IPS DF 4.7 (cell line): ENCODE results near the gene SHISA6.

Source experiments
- DNase-seq: peaks from one replicate; pipeline ENCODE4 v3.0.0-alpha.2; 2013; ENCODE audit warnings: low spot score; ENCODE audit errors: extremely low read depth

The SHISA6 gene

DNA sequence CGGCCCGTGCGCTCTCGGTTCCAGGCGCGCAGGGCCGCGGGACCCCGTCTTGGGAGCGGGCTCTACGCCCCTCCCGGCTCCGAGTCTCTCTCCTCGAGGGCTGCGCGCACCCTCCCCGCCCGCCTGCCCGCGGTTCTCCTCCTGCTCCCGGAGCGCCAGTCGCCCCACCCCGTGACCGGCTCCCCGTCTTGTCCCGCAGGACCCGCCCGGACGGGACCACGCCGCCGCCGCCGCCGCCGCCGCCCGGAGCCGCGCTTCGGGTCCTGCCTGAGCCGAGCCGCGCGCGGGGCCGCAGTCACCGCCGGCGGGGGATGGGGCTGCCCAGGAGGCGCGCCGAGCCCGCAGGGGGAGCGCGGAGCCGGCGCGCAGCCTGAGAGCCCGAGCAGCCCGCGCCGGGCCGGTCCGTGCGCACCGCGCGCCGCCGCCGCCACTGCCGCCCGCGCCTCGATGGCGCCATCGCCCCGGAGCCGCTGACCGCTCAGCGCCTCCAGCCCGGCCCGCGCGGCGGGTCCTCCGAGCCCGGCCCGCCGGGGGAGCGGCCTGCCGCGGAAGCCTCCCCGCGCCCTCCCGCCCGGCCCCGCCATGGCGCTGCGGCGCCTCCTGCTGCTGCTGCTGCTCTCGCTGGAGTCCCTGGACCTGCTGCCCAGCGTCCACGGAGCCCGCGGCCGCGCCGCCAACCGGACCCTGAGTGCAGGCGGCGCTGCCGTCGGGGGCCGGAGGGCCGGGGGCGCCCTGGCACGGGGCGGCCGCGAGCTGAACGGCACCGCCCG lies at the start of gene SHISA6:
Gene SHISA6, plus strand, starts transcription at position 373 of the 770 bp plus-strand sequence.
- DNase-seq = no peak

DNA sequence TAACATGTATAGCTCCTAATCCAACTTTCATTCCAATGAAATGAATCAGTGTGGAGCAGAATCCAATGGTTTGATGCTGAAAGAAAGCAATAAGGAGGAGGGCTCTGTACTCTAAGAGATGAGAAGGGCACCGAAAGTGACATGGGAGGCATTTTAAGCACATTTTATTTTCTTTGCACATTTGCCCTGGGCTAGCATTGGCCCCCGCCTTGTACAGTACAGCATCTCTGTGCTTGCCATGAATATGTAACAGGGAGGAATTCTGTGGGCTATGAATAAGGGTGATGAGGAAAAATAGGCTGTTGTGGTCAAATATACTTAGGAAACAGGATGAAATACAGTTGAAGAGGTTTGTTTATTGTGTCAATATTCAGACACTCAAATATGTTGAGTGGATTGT lies 45.2 kb upstream of the SHISA6 start:
- no peak for DNase-seq

DNA sequence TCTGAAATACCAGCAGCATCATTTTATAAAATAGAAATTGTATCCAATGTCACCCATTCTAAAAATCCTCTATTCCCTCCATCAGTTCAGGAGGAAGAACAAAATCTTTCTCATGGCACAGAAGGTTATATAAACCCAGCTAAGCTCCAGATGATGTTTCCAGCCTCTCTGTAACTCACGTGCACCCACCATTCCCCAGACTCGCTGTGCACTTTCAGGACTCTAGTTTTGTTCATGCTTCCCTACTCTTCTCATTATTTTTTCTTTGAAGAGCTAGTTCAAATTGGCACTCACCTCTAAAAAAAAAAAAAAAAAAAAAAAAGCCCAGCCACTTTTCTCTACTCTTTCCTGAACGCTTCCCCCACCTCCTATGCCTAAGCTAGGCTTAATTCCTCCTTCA lies 36.0 kb upstream of the SHISA6 start:
- no peak for DNase-seq

- no peak for DNase-seq
Observed at GRCh38 chr17:11205659-11206058, 35.4 kb upstream of the SHISA6 start.

DNA sequence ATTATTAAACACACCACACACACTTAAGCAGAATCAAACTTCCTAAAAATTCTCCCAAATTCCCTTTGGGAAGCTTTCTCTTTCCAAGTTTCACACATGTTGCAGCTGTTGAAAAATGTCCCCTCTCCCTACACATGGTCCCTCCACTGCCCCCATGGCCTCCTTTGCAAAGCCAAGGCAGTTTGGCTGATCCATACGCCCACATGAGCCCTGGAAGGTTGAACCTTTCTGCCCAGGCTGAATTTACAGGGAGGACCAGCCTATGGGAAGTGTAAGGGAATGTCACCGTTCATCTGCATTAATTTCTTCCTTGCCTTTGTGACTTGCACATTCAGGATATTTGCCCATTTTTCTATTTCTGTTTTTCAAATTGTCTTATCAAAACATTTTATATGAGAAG lies 31.1 kb upstream of the SHISA6 start:
- DNase-seq = no peak

DNA sequence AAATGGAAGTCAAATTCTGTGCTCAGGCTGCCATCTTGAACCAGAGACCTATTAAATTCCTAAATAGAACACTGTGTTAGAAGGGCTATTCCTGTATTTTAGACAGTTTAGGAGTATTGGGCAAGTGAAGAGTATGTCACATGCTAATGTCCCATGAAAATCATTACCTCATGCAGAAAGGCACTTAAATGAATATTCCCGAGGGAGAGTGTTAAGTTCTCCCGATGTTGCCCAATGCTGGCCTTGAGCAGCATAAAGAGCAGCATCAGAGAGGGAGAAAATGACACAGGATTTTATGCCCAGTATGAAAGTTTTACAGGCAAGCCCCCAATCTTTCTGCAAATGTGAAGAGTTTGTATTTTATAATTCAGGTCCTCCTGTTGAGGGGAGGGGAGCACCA lies 28.2 kb upstream of the SHISA6 start:
- DNase-seq = no peak

DNA sequence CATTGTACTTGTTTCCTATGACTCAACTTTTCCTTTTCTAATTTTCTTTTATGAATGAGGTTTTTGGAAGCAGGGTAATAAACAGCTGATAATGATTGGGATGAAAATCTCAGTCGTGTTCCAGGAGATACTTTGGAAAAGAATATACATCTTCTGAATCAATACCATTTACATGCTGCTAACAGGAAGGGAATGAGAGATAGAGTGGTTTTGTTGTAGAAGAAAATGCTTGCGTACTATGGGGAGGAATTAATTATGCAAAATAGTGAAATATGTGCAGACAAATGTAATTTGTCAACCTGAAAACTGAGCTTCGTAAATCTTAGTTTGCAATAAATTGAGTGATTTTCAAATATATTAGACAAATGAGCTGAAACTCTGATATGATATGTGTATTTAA lies 24.0 kb upstream of the SHISA6 start:
- DNase-seq = no peak

- no peak for DNase-seq
Observed at GRCh38 chr17:11221196-11221595, 19.8 kb upstream of the SHISA6 start.

DNA sequence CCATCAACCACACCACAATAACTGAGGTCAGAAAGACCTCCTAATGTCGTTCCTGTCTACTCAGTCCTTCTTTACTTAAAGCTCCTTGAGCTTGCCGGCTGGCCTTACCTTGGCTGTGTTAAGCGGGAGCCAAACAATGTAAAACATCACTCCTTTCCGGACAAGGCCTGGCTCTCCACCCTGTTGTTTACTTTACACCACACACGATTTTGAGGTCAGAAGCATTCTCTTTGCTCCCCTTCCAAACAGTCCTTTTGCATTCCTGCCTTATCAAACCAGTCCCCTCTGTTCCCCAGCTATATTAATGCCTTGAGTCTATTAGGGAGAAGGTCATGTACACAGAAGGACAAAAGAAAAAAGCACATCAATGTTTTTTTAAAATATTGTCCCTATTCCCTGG lies 19.3 kb upstream of the SHISA6 start:
- no peak for DNase-seq

DNA sequence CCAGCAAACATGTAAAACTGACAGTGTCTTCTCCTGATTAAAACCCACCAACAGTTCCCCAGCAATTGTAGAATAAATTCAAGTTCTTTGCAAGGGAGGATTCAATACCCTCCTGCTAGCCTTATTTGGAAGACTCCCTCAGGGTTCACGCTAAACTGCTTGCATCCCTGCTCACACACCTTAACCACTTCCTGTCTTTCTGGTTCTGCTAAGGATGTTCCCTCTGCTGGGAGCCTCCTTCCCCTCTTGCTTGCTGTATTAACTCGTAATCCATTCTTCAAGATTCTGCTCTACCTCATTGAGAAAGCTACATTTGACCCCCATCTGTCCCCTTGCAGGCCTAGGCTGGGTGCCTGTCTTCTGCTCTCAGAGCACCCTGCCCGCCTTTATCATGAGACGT lies 2.3 kb upstream of the SHISA6 start:
- DNase-seq = no peak

DNA sequence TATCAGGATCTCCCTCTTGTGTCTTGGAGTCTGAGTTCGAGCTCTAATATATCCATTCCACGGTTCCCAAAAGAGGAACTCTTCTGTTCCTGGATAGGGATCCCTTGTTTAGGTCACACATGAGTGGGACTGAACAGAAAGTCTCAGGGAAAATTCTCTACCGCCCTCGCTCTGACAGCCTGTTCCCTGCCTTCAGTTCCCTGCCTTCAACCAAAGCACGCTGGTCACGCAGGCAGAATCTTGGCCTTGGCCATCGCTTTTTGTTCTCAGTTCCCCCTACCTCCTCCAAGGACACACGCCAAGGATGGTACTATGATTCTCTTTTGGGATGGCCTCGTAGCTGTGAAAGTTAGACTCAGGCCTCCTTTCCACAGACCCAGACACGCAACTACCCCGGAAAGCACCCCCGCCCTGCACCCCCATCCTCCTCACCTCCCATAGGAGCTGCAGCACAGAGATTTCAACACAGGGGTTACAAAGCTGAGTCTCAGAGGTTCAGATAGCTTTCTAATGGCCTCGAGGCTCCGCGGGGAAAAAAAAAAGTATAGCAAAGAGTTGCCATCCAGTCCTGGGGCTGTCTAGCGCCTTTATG lies 1.5 kb upstream of the SHISA6 start:
- no peak for DNase-seq

DNA sequence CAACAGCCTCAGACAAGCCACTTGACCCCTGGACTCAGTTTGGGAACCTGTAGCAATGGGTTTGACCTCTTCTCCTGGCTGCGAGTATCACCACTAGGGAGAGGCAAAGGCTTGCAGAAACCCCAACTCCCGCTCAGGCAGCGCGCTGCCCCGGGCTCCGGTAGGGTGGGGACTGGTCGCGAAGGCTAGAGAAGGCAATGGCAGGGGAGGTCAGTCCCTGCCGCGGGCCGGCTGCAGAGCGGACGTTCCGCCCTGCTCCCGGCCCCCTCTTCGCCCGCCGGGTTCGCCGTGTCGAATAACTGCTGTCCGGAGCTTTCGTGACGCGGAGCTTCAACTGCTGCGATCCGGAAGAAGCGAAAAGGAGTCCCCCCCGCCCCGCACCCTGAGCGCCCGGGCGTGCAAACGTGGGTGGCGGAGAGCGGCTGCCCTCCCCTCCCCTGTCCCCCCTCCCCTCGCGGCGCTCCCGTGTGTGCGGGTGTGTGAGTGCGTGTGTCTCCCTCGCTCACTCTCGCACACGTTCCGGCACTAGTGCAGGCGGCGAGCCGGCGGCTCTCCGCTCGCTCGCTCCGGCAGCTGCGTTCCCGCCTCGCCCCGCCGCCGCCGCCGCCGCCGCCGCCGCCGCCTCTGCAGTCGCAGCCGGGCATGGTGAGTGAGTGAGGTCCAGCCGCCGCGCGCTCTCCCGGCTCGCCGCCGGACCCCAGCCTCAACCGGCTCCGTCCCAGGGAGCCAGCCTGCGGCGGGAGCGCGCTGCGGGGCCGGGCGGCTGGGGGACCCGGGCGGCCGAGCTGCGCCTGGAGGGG lies 772 bp upstream of the SHISA6 start:
- DNase-seq = no peak

- no peak for DNase-seq
Observed at GRCh38 chr17:11241611-11242226, 706 bp downstream of the SHISA6 start.

GRCh38 chr17:11242411-11242810 lies 1.4 kb downstream of the SHISA6 start:
- no peak for DNase-seq

GRCh38 chr17:11244776-11245175 lies 3.8 kb downstream of the SHISA6 start:
- no peak for DNase-seq

DNA sequence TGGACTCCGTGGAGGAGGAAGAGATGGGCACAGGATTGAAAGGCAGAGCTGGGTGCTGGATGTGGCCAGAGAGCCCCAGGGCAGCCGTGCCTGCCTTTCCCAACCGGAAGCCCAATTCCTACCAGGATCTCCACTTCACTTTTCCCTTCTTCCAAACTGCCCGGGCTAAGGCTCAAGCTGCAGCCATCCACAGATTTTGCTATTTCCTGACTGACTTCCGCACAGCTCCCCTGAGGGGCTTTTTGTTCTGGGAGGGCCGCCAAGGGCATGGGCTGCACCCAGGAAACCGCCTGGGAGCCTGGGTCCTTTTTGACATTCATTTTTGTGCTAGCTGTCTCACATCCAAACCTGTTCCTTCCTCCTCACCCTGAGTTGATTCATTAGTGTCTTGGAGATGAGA lies 4.2 kb downstream of the SHISA6 start:
- DNase-seq = no peak

DNA sequence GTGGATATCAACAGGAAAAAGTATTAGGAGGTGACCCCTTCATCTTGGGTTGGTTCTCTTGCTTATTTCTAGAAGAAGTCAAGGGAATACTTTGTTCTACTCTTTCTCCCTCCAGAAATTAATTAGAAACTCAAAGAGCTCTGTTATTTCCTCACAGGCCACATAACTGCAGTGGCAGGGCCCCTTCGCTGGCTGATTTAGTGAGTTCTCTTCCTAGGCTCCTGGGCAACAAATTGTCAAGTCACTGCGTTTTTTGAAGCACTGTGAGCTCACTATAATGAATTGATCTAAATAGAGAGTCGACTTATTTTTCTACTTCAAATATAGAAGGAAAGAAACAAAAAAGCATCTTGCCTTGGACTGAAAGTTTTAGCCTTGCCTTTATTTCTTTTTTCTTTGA lies 4.8 kb downstream of the SHISA6 start:
- no peak for DNase-seq

GRCh38 chr17:11250161-11250560 lies 9.1 kb downstream of the SHISA6 start:
- DNase-seq = no peak

DNA sequence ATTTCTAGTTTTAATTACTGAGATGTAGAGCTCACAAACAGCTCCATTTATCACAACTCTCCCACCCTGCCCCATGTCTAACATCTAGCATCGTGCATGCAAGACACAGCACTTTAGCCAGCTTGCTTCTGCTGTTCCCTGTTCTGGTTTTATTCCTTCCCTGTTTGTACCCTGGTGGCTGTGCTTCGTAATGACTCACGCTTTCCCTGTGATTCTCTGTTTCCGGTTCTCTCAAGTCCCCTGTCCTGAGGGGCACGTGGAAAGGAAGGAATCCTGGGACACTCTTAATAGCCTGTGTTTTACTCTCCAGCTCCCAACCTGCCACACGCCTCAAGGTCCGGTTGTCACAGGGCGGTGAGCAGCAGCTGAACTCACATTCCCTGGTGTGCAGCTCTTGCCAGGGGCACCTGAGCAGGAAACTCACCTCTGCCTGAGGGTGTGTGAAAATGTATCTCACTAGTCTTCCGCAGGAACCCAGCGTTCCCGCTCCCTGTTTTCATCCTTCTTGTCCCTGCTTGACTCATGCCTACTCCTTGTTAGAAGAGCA lies 10.6 kb downstream of the SHISA6 start:
- DNase-seq = no peak

DNA sequence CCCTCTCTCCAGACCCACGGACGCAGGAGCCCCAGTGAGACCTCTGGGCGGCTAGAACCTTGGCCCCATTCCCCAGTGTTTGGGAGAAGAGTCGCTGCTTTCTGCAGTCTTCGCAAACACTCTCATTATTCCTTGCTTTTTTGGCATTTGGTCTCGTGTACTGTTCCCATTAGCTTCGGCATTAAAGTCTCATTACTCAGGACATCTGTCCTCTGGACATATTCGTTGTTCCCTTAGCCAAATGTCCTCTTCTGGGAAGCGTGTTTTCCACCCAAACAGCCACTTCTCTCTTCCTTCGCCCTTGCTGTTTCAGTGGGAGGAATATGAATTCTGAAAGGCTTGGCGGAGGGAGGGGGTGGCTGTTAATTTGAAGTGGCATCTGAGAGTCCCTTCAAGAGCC lies 11.1 kb downstream of the SHISA6 start:
- DNase-seq = no peak

DNA sequence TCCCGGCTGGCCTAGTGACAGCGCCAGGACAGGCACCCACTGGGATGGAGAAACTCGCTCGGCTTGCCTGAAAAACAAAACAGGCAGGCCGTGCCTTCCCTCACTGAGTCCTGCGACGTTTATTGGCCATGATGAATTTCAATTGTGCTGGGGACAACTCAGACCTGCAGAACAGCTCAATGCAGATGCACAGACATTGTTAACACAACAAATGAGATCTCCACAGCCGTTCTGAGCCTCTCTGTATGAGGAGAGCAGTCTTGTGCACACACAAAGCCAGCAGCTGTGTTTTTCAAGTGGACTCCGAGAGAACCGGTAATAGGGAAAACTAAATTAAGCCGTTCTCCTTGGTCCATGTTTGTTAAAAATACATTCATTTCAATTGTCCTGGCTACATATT lies 15.9 kb downstream of the SHISA6 start:
- no peak for DNase-seq
